GM18517 (cell line): ENCODE measurements around the gene MRPL18.
"Not testable (repeated sequence)": the region's sequence is repeated elsewhere in the genome, so short reads cannot be mapped to it uniquely, and the experiment has no call there.

Experiments used
- ATAC-seq: cut with Tn5 transposase; IDR thresholded peaks from one replicate; pipeline ENCODE4 v1.9.1; 2021; ENCODE audit warnings: mild to moderate bottlenecking, moderate library complexity; ENCODE audit not compliant: unreplicated experiment

The MRPL18 gene

DNA sequence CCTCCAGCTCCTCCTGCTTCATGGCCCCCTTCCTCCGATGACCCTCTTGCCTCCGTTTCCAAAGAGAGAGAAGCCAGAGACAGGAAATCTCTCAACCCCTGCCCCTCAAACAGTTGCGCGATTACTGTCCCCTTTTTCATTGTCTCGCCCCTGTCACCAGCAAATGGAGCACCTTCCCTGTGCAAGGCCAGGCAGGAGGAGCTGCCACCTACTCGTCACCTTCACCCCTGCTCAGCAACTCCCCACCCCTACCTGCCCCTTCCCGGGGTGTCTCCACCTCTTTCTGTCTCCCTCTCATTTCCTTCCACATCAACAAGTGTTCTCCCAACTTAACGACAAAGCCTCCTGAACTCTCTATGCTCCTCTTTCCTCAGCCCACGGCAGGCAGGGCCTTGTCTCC lies 23.5 kb downstream of the MRPL18 start:
- no peak for ATAC-seq

DNA sequence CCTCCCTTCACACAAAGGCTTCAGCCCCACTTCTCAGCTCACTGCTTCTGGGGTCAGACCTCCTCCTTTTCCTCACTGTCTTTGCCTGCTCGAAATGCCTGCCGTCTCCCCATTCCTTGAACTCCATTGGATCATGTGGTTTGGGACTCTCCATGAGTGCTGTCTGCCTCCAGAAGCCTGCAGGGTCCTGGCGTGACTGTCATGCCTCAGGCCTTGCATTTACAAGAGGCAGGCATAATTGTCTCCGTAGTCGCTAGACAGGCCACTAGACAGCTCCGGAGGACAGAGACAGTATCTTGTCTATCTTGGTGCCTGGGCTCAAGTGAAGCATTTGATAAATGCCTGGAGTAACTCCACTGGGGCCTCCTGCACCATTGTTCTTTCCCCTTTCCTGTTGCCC lies 25.1 kb downstream of the MRPL18 start:
- no peak for ATAC-seq

DNA sequence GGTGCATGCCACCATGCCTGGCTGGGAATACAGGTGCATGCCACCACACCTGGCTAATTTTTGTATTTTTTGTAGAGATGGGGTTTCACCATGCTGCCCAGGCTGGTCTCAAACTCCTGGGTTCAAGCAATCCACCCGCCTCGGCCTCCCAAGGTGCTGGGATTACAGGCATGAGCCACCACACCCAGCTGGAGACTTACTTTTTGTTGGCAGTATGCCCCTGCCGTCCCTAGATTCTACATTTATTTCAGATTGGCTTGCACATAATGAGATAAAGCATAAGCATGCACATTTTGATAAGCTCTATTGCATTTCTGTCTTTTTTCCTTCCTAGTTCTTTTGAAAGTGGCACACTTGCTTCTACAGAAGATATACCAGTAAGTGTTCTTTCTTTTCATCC lies 26.5 kb downstream of the MRPL18 start:
- ATAC-seq, result not testable (repeated sequence)

GRCh38 chr6:159817951-159818739 lies 27.9 kb downstream of the MRPL18 start:
- ATAC-seq, result no peak

DNA sequence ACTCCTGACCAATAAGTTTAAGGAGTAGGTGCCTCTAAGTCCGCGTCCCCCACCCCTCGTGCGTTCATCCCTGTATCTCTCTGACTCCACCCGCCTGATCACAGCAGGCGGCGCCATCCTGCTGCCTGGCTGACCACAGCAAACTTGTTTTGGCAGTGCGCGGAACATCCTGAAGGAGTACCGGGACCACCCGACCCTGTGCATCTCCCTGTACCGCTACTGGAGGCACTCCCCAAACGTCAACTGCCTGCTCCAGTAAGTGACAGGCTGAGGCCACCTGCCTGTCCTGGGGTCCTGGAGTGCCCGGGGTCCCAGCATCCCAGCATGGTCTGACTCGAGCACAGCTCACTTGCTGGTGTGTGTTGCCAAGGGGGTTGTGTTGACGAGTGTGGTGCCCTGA lies 28.8 kb downstream of the MRPL18 start:
- ATAC-seq, result no peak

DNA sequence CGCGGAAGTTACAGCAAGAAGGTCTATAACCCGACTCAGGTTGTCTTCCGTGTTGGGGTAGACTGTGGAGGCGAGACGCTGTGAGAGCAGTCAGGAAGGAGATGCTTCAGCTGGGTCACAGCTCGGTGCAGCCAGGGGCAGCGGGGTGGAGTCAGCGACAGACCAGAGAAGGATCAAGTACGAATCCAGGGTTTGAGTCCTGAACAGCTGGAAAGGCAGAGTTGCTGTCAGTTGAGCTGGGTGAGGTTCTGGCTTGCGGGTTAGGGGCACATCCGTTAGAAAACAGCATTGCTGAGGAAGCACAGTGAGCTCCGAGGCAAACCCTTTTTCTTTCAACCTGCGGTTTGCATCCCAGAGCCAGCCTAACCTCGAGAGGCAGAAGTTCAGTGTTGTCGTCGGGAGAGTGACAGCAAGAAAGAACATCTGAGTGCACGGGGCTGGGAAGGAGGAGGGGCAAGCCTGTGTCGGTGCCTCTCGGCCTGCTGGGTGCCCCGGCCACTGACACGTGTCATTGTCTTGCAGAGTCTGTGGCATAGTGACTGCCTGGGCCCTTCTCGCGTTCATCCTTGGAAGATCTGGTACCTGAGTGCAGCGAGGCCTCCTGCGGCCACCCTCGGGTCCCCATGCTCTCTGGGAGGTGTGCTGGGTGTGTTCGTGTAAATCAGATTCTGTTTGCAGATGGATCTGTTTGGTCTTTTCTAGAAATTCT lies 29.8 kb downstream of the MRPL18 start:
- ATAC-seq, result no peak

- ATAC-seq, result no peak
Observed at GRCh38 chr6:159821122-159821521, 30.9 kb downstream of the MRPL18 start.

DNA sequence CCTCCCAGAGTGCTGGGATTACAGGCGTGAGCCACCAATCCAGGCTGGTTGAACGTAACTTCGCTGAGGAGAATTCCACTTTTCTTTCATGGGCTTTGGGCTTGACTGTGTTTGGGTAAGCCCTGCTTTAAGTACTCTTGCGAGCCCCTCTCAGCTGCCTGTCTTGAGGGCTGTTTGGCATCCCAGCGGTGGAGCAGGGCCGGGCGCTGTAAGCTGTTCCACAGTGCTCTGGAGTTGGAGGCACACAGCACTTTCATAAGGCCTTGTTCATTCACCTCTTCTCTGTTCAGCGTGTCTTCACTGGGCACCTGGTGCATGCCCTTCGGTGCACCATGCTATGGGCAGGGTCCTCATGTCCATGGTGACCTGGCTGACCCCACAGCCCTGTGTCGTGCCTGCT lies 31.5 kb downstream of the MRPL18 start:
- ATAC-seq, result no peak

DNA sequence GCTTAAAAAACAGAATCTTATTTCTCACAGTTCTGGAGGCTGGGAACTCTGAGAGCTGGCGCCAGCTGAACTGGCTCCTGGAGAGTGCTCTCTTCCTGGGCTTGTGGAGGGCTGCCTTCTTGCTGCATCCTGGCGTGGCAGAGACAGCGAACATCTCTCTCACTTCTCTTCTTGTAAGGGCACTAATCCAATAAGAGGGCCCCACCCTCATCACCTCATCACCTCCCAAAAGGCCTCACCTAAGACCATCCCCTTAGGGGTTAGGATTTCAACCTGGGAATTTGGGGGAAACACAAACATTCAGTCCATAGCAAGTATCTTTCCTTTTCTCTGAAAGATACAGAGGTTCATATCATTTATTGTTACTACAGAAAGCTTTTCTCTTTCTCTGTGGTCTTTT lies 33.7 kb downstream of the MRPL18 start:
- no peak for ATAC-seq

DNA sequence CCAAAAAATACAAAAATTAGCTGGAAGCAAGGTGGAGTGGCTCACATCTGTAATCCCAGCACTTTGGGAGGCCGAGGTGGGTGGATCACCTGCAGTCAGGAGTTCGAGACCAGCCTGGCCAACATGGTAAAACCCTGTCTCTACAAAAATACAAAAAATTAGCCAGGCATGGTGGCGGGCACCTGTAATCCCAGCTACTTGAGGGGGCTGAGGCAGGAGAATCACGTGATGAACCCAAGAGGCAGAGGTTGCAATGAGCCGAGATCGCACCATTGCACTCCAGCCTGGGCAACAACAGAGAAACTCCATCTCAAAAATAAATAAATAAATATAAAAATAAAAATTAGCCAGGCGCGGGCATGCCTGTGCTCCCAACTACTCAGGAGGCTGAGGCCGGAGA lies 34.4 kb downstream of the MRPL18 start:
- not testable (repeated sequence) for ATAC-seq

- ATAC-seq, result no peak
Observed at GRCh38 chr6:159826004-159826403, 35.7 kb downstream of the MRPL18 start.

DNA sequence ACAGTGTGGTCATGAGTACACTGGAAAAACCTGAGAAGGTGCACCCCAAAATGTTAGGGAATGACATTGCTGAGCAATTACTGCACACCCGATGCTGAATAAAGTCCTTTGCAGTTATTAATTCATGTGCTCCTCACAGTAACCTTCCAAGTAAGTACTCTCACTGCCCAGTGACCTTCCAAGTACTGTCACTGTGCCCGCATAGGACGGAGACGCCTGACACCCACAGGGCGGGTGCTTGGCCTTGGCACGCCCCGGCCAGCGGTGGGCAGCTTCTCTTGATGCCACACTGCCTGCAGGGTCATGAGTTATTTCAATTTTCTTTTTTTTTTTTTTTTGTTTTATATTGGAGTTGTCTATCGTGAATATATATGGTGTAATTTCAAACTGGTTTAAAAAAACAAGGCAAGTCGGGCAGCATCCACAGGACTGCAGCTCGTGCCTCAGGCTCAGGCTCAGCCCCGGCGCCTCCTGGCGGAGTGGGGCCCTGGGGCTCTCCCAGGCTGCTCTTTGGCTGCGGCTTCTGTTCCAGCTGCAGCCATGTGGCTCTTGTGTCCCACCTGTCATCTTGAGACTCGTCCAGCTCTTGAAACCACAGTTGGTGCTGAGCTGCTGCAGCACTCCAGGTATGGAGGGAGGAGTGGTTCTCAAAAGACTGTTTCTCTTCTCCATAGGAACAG lies 36.8 kb downstream of the MRPL18 start:
- ATAC-seq, result no peak

DNA sequence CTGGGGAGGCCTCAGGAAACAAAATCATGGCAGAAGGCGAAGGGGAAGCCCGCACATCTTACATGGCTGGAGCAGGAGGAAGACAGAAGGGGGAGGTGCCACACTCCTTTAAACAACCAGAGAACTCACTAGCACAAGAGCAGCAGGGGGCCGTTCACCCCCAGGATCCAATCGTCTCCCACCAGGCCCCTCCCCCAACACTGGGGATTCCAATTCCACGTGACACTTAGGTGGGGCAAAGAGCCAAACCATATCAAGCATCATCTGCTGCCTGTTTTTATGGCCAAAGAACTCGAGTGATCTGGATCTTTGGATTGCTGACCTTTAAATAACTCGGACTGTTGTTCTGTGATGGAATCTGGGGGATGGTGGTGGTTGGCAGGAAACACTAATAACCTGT lies 37.8 kb downstream of the MRPL18 start:
- ATAC-seq, result no peak

DNA sequence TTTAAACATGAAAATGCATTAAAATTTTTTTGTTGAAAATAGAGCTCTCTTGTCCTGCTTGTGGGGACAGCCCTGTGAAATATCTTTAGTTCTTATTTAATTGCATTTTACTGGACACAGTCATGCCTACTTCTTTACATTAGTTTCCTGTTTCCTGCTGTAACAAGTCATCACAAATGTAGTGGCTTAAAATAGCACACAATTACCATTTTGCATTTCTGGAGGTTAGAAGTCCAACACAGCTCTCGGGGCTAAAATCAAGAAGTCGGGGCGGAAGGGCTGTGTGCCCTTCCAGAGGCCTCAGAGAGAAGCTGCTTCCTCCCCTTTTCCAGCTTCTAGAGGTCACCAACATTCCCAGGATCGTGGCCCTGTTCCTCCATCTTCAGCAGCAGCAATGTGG lies 39.3 kb downstream of the MRPL18 start:
- no peak for ATAC-seq

DNA sequence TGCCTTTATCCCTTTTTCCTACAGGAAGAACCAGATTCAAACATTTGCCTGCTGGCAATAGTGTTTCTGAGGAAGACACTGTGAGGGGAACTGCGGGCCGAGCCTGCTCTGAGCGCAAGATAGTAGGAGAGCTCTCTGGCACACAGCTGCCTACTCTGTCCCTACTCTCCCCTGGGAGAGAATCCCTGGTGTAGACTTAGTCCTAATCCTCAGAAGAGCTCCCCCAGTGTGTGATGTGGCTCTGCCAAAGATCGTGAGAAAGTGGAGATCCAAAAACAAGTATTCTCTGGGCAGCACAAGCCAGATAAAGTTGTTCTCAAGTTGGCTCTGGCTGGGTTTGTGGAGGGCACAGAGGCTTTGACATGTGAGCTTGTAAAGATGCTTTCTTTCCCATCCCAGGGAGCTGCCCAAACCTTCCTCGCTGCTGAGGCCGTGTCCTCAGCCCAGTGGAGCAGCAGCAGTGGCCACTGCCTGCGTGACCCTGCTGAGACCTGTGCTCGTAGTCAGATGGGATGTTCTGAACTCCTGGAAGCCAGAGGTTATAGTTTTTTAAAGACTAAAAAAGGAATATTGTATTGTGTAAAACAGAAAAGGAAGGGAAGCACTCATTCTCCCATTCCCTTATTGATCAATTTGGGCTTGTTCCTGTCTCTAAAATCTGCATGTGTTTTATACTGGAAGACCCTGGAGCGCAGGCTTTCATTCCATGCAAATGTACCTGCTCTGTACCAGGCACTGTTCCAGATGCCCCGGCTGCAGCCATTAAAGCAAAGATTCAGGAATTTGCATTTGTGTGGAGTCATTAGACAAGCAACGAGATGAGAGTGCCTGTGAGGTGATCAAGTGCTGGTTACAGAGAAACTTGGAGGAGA lies 40.5 kb downstream of the MRPL18 start:
- no peak for ATAC-seq

- no peak for ATAC-seq
Observed at GRCh38 chr6:159831373-159831679, 41.1 kb downstream of the MRPL18 start.

- ATAC-seq, result no peak
Observed at GRCh38 chr6:159832946-159833345, 42.7 kb downstream of the MRPL18 start.

DNA sequence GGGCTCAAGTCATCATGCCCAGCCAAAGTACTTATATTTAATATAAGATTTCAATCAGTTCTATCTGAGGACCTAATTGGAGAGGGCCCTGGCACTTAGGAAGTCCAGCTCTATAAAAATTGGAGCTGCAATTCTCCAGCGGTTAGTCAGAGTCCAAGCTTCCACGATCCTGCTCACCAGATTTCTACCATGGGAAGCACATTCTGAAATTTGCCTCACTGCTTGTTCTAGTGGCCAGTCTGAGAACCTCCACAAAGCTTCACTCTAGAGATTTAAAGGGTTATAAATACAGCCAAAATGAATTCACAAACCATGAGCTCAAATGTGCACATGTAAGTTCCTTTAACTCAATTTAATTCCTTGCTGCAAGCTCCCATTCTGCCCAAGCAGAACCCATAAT lies 43.3 kb downstream of the MRPL18 start:
- ATAC-seq, result no peak

- ATAC-seq, result no peak
Observed at GRCh38 chr6:159833997-159834603, 43.8 kb downstream of the MRPL18 start.

DNA sequence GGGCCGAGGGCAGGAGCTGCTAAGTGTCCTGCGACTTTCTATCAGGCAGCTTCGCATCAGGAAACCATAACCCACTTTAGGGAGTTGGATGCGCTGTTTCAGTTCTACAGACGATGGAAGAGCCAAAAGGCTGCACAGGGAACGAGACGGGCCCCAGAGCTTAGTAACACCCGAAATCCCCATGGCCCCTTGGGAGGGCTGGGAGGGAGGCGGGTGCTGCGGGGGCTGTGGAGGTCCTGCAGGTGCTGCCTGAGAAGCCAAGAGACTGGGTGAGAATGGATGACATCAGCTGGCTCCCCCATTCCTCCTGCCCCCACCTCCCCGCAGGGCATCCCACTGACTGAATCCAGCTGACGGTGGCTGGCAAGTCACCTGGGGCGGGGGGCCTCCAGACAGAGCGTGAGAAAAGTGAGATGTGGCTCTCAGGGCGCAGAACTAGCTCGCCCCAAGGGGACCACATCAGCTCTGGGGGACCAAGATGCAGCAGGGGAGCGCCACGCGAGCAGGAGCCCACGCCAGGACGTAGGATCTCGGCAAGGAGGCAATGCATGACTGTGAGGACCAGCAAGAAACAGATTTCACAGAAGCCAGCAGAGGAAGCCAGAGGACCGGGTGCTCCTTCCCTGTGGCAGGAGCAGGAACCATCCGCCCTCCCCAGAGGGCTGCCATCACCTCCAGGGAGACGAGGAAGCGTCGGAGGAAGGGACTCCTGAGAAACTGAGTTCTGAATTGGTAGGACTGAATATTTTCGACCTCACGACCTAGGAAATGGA lies 46.6 kb downstream of the MRPL18 start:
- ATAC-seq, result no peak
